ENCODE measurements around the gene KLHL25.

KLHL25 gene

DNA sequence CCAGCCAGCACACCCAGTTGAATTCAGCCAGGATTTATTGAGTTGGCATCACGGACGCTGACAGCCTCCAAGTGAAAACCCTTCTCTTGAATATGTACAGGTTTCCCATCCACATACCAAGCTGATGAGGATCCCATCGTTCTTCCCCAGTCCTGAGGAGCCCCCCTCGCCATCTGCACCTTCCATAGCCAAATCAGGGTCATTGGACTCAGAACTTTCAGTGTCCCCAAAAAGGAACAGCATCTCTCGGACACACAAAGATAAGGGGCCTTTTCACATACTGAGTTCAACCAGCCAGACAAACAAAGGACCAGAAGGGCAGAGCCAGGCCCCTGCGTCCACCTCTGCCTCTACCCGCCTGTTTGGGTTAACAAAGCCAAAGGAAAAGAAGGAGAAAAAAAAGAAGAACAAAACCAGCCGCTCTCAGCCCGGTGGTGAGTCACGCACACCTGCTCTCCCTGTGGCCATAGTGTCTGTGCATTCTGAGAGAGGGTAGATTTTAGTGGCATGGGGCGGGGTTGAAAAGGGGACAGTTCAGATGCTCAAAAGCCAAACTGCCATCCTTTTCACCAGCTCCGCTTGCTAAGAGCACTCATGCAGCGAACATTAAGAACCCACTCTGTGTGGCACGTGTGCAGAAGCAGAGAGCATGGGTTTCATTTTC is 51.2 kb downstream of the KLHL25 start:
- Mint-ChIP-seq H3K27me3 (no peaks in the 10 kb centered on the region), H3K4me3 (no peak overlapping the region), H3K36me3 (ENCODE audit: low read depth) (peaks cover 96% of the 10 kb centered on the region), H3K4me1 (ENCODE audit: low read depth) (peaks cover 1% of the 10 kb centered on the region), H3K9me3 (no peaks in the 10 kb centered on the region), H3K27ac (peak overlapping the region; percentile 83)
- no peak for DNase-seq

DNA sequence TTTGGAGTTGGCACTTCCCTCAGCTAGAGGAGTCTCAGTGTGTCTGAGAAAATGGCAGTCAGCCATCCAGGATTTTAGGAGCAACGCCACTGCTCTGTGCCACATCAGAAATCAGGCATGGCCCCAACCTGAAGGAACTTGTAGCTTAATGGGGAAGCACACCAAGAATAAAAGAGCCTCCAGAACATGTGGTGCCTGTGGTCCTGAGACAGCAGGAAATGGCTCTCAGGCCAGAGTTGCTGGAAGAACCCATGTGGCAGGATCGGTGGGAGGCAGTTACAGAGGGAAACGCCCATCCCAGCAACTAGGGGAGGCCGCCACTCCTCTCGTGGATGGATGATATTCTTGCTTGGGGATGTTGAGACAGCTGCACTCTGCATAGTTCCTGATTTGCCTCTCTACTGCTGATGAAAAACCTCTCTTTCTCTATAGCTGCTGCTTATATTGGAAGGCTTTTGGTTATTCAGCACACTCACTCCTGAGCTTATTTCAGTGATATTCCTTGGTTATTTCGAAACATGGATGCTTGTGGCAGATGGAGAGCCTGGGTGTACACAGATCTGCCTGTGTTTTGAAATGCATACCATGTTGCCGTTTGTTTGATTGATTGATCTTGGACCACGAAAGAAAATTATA is 52.4 kb downstream of the KLHL25 start:
- Mint-ChIP-seq H3K27me3 (no peaks in the 10 kb centered on the region), H3K9me3 (no peaks in the 10 kb centered on the region), H3K4me3 (no peak overlapping the region), H3K36me3 (ENCODE audit: low read depth) (peaks cover 93% of the 10 kb centered on the region), H3K27ac (peak overlapping the region; percentile 61), H3K4me1 (ENCODE audit: low read depth) (peaks cover 1% of the 10 kb centered on the region)
- DNase-seq, result no peak

GRCh38 chr15:85741662-85742061 is 53.1 kb downstream of the KLHL25 start:
- no peak for DNase-seq
- no peak overlapping the region for H3K4me3 Mint-ChIP-seq
- H3K36me3 Mint-ChIP-seq (ENCODE audit: low read depth), result peaks cover 93% of the 10 kb centered on the region
- peak overlapping the region; percentile 61 for H3K27ac Mint-ChIP-seq
- H3K9me3 Mint-ChIP-seq, result no peaks in the 10 kb centered on the region
- H3K4me1 Mint-ChIP-seq (ENCODE audit: low read depth), result no peaks in the 10 kb centered on the region
- H3K27me3 Mint-ChIP-seq, result no peaks in the 10 kb centered on the region

DNA sequence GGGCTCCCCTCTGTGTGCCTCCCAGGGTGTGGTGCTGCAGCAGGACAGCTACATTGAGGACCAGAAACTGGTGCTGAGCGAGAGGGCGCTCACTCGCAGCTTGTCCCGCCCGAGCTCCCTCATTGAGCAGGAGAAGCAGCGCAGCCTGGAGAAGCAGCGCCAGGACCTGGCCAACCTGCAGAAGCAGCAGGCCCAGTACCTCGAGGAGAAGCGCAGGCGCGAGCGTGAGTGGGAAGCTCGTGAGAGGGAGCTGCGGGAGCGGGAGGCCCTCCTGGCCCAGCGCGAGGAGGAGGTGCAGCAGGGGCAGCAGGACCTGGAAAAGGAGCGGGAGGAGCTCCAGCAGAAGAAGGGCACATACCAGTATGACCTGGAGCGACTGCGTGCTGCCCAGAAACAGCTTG is 53.7 kb downstream of the KLHL25 start:
- Mint-ChIP-seq H3K27ac (peak overlapping the region; percentile 11), H3K4me3 (no peak overlapping the region), H3K36me3 (ENCODE audit: low read depth) (peaks cover 93% of the 10 kb centered on the region), H3K27me3 (no peaks in the 10 kb centered on the region), H3K9me3 (no peaks in the 10 kb centered on the region), H3K4me1 (ENCODE audit: low read depth) (no peaks in the 10 kb centered on the region)
- no peak for DNase-seq

GRCh38 chr15:85737061-85737460 is 57.7 kb downstream of the KLHL25 start:
- Mint-ChIP-seq H3K4me1 (ENCODE audit: low read depth) (peaks cover 2% of the 10 kb centered on the region), H3K4me3 (no peak overlapping the region), H3K27ac (peak overlapping the region; percentile 59), H3K36me3 (ENCODE audit: low read depth) (peaks cover 88% of the 10 kb centered on the region), H3K9me3 (peaks cover 9% of the 10 kb centered on the region), H3K27me3 (no peaks in the 10 kb centered on the region)
- no peak for DNase-seq

DNA sequence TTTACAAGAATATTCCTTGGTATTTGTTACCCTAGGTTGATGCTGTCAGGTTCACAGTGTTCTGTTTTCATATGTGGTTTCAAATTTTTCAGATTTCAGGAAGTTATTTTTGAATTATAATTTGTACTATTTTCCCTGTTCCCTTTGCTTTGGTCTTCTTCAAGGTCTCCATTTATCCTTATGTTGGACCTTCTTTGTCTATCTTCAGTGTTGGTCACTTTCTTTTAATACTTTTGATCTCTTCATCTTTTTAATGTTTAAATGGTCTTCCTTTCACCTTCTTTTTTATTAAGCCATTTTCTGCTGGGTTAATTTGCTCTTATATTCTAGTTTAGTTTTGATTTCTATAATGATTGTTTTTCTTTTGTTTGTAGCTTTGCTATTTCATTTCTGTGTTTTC is 61.3 kb downstream of the KLHL25 start:
- no peak for DNase-seq
- Mint-ChIP-seq H3K27ac (peak overlapping the region; percentile 12), H3K27me3 (no peaks in the 10 kb centered on the region), H3K4me1 (ENCODE audit: low read depth) (peaks cover 18% of the 10 kb centered on the region), H3K9me3 (peaks cover 9% of the 10 kb centered on the region), H3K36me3 (ENCODE audit: low read depth) (peaks cover 89% of the 10 kb centered on the region), H3K4me3 (no peak overlapping the region)

DNA sequence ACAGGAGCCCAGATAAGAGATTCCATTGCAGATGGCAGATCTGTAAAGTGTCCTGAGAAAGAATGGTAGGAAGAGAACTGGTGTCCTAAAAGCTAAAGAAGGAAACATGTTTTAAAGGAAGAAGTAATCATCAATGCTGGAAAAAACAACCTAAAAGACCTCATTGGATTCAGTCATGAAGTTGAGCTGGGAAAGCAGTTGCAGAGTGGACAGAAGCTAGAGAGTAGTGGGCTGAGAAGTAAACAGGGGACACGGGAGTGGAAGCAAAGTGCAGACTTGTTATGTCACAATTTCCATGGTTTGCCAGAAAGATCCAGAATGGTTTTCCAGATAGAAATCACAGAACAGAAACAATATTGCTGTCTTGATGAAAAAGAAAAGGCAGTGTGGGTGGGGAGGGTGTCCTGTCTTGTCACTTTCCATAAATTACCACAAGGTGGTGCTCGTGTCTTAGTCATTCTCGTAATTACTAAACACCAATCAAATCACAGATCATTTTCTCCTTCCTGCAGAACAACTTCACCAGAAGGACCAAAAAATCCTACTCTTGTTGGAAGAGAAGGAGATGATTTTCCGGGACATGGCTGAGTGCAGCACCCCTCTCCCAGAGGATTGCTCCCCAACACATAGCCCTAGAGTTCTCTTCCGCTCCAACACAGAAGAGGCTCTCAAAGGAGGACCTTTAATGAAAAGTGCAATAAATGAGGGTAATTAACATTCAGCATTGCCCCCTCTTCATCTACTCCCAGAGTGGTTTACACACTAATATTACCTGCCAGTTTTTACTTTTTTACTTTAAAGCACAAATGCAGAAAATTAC is 64.5 kb downstream of the KLHL25 start:
- DNase-seq, result no peak
- H3K27me3 Mint-ChIP-seq, result no peaks in the 10 kb centered on the region
- H3K4me3 Mint-ChIP-seq, result no peak overlapping the region
- peak overlapping the region; percentile 95 for H3K27ac Mint-ChIP-seq
- H3K9me3 Mint-ChIP-seq, result peaks cover 9% of the 10 kb centered on the region
- peaks cover 29% of the 10 kb centered on the region for H3K4me1 Mint-ChIP-seq (ENCODE audit: low read depth)
- peaks cover 91% of the 10 kb centered on the region for H3K36me3 Mint-ChIP-seq (ENCODE audit: low read depth)

- no peaks in the 10 kb centered on the region for H3K27me3 Mint-ChIP-seq
- H3K27ac Mint-ChIP-seq, result peak overlapping the region; percentile 95
- H3K9me3 Mint-ChIP-seq, result no peaks in the 10 kb centered on the region
- peaks cover 57% of the 10 kb centered on the region for H3K4me1 Mint-ChIP-seq (ENCODE audit: low read depth)
- no peak overlapping the region for H3K4me3 Mint-ChIP-seq
- no peak for DNase-seq
- peaks cover 95% of the 10 kb centered on the region for H3K36me3 Mint-ChIP-seq (ENCODE audit: low read depth)
Observed at GRCh38 chr15:85727068-85727467, 67.7 kb downstream of the KLHL25 start.

DNA sequence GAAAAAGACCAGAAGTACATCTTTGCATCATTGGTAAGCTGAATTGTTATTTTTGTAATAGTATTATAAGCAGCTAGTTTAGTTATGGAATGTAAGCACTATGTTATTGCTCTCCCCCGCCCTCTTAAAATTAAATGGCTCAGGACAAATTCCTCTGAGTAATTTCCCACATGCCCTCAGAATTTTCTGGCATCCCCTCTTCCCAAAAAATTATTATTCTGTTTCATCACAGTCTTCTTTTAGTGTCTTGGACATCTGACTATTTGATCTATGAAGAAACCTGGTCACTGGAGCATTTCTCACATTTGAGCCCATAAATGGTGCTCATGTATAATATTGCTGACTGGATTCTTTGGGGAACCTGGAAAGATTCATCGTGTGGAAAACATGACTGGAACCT is 68.3 kb downstream of the KLHL25 start:
- Mint-ChIP-seq H3K36me3 (ENCODE audit: low read depth) (peaks cover 95% of the 10 kb centered on the region), H3K27ac (peak overlapping the region; percentile 95)

GRCh38 chr15:85725564-85725963 is 69.2 kb downstream of the KLHL25 start:
- peak overlapping the region; percentile 95 for H3K27ac Mint-ChIP-seq
- H3K4me1 Mint-ChIP-seq (ENCODE audit: low read depth), result peaks cover 70% of the 10 kb centered on the region
- DNase-seq, result no peak
- no peaks in the 10 kb centered on the region for H3K27me3 Mint-ChIP-seq
- no peak overlapping the region for H3K4me3 Mint-ChIP-seq
- no peaks in the 10 kb centered on the region for H3K9me3 Mint-ChIP-seq
- H3K36me3 Mint-ChIP-seq (ENCODE audit: low read depth), result peaks cover 95% of the 10 kb centered on the region

More for the DNA sequence above, 68.3 kb downstream of the KLHL25 start:
- no peak for DNase-seq
- Mint-ChIP-seq H3K27me3 (no peaks in the 10 kb centered on the region), H3K4me1 (ENCODE audit: low read depth) (peaks cover 63% of the 10 kb centered on the region), H3K9me3 (no peaks in the 10 kb centered on the region), H3K4me3 (no peak overlapping the region)

GRCh38 chr15:85725019-85725418 is 69.7 kb downstream of the KLHL25 start:
- H3K4me1 Mint-ChIP-seq (ENCODE audit: low read depth), result peaks cover 70% of the 10 kb centered on the region
- DNase-seq, result no peak
- no peak overlapping the region for H3K4me3 Mint-ChIP-seq
- H3K9me3 Mint-ChIP-seq, result no peaks in the 10 kb centered on the region
- no peaks in the 10 kb centered on the region for H3K27me3 Mint-ChIP-seq
- H3K36me3 Mint-ChIP-seq (ENCODE audit: low read depth), result peaks cover 95% of the 10 kb centered on the region
- peak overlapping the region; percentile 95 for H3K27ac Mint-ChIP-seq

- Mint-ChIP-seq H3K4me1 (ENCODE audit: low read depth) (peaks cover 69% of the 10 kb centered on the region), H3K36me3 (ENCODE audit: low read depth) (peaks cover 98% of the 10 kb centered on the region), H3K9me3 (no peaks in the 10 kb centered on the region), H3K27me3 (no peaks in the 10 kb centered on the region), H3K27ac (peak overlapping the region; percentile 95), H3K4me3 (peak overlapping the region; percentile 44)
- DNase-seq, result no peak
Observed at GRCh38 chr15:85723960-85724945, 70.5 kb downstream of the KLHL25 start.

- Mint-ChIP-seq H3K9me3 (no peaks in the 10 kb centered on the region), H3K4me1 (ENCODE audit: low read depth) (peaks cover 80% of the 10 kb centered on the region), H3K27ac (peak overlapping the region; percentile 78), H3K36me3 (ENCODE audit: low read depth) (peaks cover 99% of the 10 kb centered on the region), H3K27me3 (no peaks in the 10 kb centered on the region), H3K4me3 (no peak overlapping the region)
- no peak for DNase-seq
Observed at GRCh38 chr15:85722374-85723152, 72.2 kb downstream of the KLHL25 start.
